Measurements from ENCODE around the gene ABLIM1. TPM values are rescaled to one million over a fixed set of nuclear protein-coding genes. Genes with fewer than 3 reads are reported as not detected.

Gene ABLIM1
- total and polyA plus RNA-seq, 8 donors, result 13.3 to 44.5 (median 33.3) TPM

DNA sequence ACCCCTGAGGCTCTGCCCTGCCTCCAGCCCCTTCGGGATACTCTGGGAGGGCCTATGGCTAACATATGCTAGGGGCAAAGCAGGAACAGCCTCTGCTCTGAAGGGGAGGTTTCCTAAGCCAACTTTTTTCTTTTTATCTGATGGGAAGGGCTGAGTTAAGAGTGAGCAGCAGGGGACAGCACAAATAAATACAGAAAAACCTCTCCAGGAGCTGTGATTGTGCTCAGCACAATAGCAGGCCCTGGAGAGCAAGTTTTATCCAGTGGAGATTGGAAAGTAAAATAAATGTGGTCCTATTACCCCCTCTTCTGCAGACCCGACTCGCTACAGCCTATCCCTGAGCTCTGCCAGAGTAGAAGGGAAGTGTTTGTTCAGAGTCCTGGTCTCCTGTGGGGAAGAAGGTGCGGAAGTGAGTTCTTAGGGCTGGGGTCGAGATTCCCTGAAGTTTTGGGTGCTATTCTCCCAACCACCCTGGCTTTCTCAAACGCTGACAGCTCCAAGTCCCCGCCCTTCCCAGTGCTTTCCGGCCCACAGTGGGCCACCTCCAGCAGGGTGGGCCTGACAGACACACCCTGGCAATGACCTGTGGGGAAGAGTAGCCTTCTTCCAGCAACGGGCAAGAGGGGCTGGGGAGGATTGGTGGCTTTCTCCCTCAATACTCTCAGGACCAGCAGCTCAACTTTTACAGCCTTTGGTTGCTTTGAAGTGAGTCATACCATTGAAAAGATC lies 230.8 kb downstream of the ABLIM1 start:
- H3K4me3 ChIP-seq, result no peak overlapping the region
- ATAC-seq, result peak; percentile 27 to 54 (median 33)
- H3K36me3 ChIP-seq, result no peaks in the 10 kb centered on the region
- H3K9me3 ChIP-seq, result no peaks in the 10 kb centered on the region
- FAIRE-seq, result no peak
- intact Hi-C loops (cut with DNase I), result no loop called here
- peaks cover 26 to 43% (median 27%) of the 10 kb centered on the region in 3 donors for H3K4me1 ChIP-seq
- H3K27me3 ChIP-seq, result no peaks in the 10 kb centered on the region
- no peak for DNase-seq
- WGBS, 2 donors, result 72% methylated on average over 9 of the region's 9 CpGs
- no peak for TF ChIP-seq CTCF (IDR thresholded peaks at IDR 0.05)
- peak overlapping the region; percentile 21 to 52 (median 41) for H3K27ac ChIP-seq

DNA sequence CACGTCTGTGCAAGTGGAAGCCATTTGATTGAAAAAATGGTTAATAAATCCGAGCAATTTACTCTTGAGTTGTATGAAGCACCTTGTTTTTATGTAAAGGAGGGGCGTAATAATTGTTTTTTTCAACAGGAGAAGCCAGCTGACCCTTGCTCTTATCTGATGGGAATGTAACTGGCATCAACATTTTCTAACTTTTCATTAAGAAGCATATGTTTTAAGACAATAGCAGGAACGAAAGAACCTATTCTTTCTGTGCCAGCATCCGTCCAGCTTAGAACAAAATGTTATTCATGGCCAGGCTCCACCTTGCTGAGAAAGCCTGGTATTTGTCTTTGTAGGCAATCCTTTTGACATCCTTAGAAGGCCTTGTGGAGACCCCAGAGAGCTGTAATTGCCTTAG lies 231.6 kb downstream of the ABLIM1 start:
- WGBS, 2 donors, result 45 to 51% methylated on average over 5 of the region's 5 CpGs
- no peak for FAIRE-seq

GRCh38 chr10:114420811-114421485 lies 237.1 kb downstream of the ABLIM1 start:
- H3K4me3 ChIP-seq, result no peak overlapping the region
- ATAC-seq (no peak), FAIRE-seq (no peak), DNase-seq (no peak)
- H3K9me3 ChIP-seq, result no peaks in the 10 kb centered on the region
- no peak for TF ChIP-seq CTCF (IDR thresholded peaks at IDR 0.05)
- H3K27me3 ChIP-seq, result no peaks in the 10 kb centered on the region
- H3K27ac ChIP-seq, result no peak overlapping the region
- intact Hi-C loops (cut with DNase I), result no loop called here
- H3K36me3 ChIP-seq, result no peaks in the 10 kb centered on the region
- 91 to 93% methylated on average over 4 of the region's 4 CpGs for WGBS, 2 donors
- no peaks in the 10 kb centered on the region for H3K4me1 ChIP-seq

More for the DNA sequence above, 231.6 kb downstream of the ABLIM1 start:
- no peak for TF ChIP-seq CTCF (IDR thresholded peaks at IDR 0.05)
- intact Hi-C loops (cut with DNase I), result no loop called here
- peak overlapping the region in 3 of 4 donors; percentile 21 to 52 (median 47) for H3K27ac ChIP-seq
- ATAC-seq, result no peak
- no peaks in the 10 kb centered on the region for H3K9me3 ChIP-seq
- H3K27me3 ChIP-seq, result no peaks in the 10 kb centered on the region
- DNase-seq, result no peak
- H3K4me3 ChIP-seq, result no peak overlapping the region
- H3K36me3 ChIP-seq, result no peaks in the 10 kb centered on the region
- peaks cover 21 to 35% (median 21%) of the 10 kb centered on the region in 3 donors for H3K4me1 ChIP-seq

GRCh38 chr10:114418109-114418508 lies 240.0 kb downstream of the ABLIM1 start:
- Histone ChIP-seq H3K4me3 (no peak overlapping the region), H3K27ac (no peak overlapping the region), H3K36me3 (no peaks in the 10 kb centered on the region), H3K4me1 (peaks cover 0 to 4% (median 4%) of the 10 kb centered on the region in 3 donors), H3K9me3 (no peaks in the 10 kb centered on the region), H3K27me3 (no peaks in the 10 kb centered on the region)
- DNase-seq (no peak), FAIRE-seq (no peak), ATAC-seq (no peak)
- TF ChIP-seq CTCF (IDR thresholded peaks at IDR 0.05), result no peak
- intact Hi-C loops (cut with DNase I), result no loop called here
- WGBS, 2 donors, result 86 to 89% methylated on average over 1 of the region's 1 CpG

Data from pancreas (tissue), 10 donors.